ENCODE results near the gene ADAM15. TPM values are rescaled to one million over a fixed set of nuclear protein-coding genes. Genes with fewer than 3 reads are reported as not detected.

The ADAM15 gene
- total and polyA plus RNA-seq, 9 donors = 17.0 to 149 (median 61.7) TPM

DNA sequence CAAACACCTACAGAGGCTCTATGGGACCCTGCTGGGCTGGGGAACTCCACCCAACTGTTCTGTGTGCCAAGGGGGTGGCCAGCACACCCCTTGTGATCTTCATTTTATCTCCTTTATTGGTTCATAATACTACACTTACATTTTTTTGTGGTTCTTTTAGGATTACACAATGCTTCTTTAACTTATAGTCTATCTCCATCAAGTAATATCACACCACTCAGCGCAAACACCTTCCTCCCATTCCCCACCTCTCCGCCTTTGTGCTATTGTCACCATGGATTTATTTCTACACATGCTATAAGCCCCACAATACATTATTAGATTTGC, 43.5 kb downstream of the ADAM15 start:
- intact Hi-C loops (cut with DNase I) = loop anchor here in 3 of 4 donors (5.0 kb wide), 2 partner anchors 33 to 73 kb away; partner anchors contain the start of gene EFNA1 (in 2 of the 3)

GRCh38 chr1:155099331-155099730, 48.2 kb downstream of the ADAM15 start:
- Histone ChIP-seq H3K4me1 (ENCODE audit: insufficient read depth) (no peaks in the 10 kb centered on the region), H3K36me3 (no peaks in the 10 kb centered on the region), H3K27me3 (no peaks in the 10 kb centered on the region), H3K9me3 (no peaks in the 10 kb centered on the region), H3K4me3 (no peak overlapping the region), H3K27ac (no peak overlapping the region)
- WGBS, 3 donors = 71 to 82% (median 75%) methylated on average over 7 of the region's 7 CpGs
- no peak for DNase-seq
- intact Hi-C loops (cut with DNase I) = no loop called here
- TF ChIP-seq POLR2A (IDR thresholded peaks at IDR 0.05) (no peak), CTCF (IDR thresholded peaks at IDR 0.05) (no peak), EP300 (IDR thresholded peaks at IDR 0.05) (no peak)

More for the DNA sequence above, 43.5 kb downstream of the ADAM15 start:
- H3K4me1 ChIP-seq (ENCODE audit: insufficient read depth) = peaks cover 8% of the 10 kb centered on the region
- no peaks in the 10 kb centered on the region for H3K36me3 ChIP-seq
- WGBS, 3 donors = 56 to 72% (median 63%) methylated on average over 2 of the region's 2 CpGs
- no peak overlapping the region for H3K27ac ChIP-seq
- no peaks in the 10 kb centered on the region for H3K27me3 ChIP-seq
- no peaks in the 10 kb centered on the region for H3K9me3 ChIP-seq
- H3K4me3 ChIP-seq = no peak overlapping the region
- DNase-seq = no peak
- TF ChIP-seq EP300 (IDR thresholded peaks at IDR 0.05) (no peak), CTCF (IDR thresholded peaks at IDR 0.05) (no peak), POLR2A (IDR thresholded peaks at IDR 0.05) (no peak)

- WGBS, 3 donors = 53 to 55% (median 54%) methylated on average over 9 of the region's 9 CpGs
- no peaks in the 10 kb centered on the region for H3K9me3 ChIP-seq
These were observed 52.2 kb downstream of the ADAM15 start for GRCh38 chr1:155103325-155103724.

GRCh38 chr1:155104605-155105534, 53.8 kb downstream of the ADAM15 start:
- TF ChIP-seq CTCF (IDR thresholded peaks at IDR 0.05) (no peak), POLR2A (IDR thresholded peaks at IDR 0.05) (no peak), EP300 (IDR thresholded peaks at IDR 0.05) (no peak)
- intact Hi-C loops (cut with DNase I) = no loop called here
- Histone ChIP-seq H3K9me3 (no peaks in the 10 kb centered on the region), H3K4me1 (ENCODE audit: insufficient read depth) (no peaks in the 10 kb centered on the region), H3K27ac (no peak overlapping the region), H3K4me3 (no peak overlapping the region), H3K27me3 (no peaks in the 10 kb centered on the region), H3K36me3 (no peaks in the 10 kb centered on the region)
- WGBS, 3 donors = 70 to 85% (median 79%) methylated on average over 7 of the region's 7 CpGs
- DNase-seq = no peak

More at GRCh38 chr1:155103325-155103724, 52.2 kb downstream of the ADAM15 start:
- no peak overlapping the region for H3K27ac ChIP-seq
- DNase-seq = no peak
- no peaks in the 10 kb centered on the region for H3K27me3 ChIP-seq
- no peaks in the 10 kb centered on the region for H3K36me3 ChIP-seq
- H3K4me3 ChIP-seq = no peak overlapping the region
- no peaks in the 10 kb centered on the region for H3K4me1 ChIP-seq (ENCODE audit: insufficient read depth)
- TF ChIP-seq CTCF (IDR thresholded peaks at IDR 0.05) (no peak), EP300 (IDR thresholded peaks at IDR 0.05) (no peak), POLR2A (IDR thresholded peaks at IDR 0.05) (no peak)
- intact Hi-C loops (cut with DNase I) = no loop called here
